ENCODE data around the gene ANO2.

Gene ANO2

DNA sequence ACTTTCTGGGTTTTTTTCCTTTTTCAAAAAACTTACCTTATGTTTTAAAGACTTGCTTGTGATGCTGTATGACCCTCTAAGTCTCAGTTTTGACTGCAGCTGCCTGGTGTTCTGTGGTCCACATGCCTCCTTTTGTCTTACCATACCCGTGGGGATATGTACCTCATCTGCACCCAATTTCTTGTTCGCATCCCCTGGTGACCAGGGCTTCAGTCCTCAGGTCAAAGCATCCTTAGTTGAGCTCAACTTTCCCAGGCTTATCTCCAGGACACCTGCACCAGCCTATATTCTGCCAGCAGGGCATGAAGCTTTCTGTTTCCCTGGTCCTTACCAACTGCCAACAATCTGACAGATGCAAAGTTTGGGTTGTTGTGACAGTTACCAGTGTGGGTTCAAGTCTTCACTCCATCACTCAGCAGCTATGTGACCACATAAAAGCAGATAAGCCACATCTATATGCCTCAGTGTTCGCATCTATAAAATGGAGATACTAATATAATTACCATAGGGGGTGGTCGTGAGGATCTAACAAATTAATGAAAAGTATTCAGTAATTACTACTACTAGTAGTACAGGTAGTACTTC lies 419.2 kb downstream of the ANO2 start:
- DNase-seq = no peak

DNA sequence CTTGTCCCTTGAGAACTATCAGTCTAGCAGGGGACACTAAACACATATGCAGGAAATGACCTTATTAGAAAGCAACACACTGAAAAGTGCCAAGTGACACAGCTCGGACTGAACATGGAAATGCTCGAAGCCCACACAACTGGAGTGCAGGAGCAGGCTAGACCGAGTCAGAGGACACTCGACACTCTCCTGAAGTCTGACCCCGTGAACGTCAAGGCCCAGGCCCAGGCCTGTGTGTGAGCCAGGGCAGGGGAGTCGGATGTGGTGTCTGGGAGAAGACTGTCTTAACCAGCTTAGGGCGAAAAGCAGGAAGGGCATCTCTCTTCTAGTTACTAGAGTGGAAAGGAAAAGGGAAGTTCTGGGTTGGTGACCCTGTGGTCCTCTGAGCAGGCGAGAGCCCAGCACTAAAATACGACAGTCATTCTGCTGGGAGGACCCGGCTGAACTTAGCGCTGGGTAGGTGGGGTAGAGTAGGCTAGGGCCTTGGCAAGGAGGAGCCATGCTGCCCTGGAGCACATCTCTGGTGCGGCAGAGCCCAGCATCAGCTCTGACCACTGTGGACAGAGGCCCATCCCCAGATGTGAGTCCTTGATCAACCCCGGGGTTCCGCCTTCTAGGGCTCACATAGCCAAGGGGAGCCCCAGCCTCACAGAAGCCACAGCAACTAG lies 420.2 kb downstream of the ANO2 start:
- no peak for DNase-seq

DNA sequence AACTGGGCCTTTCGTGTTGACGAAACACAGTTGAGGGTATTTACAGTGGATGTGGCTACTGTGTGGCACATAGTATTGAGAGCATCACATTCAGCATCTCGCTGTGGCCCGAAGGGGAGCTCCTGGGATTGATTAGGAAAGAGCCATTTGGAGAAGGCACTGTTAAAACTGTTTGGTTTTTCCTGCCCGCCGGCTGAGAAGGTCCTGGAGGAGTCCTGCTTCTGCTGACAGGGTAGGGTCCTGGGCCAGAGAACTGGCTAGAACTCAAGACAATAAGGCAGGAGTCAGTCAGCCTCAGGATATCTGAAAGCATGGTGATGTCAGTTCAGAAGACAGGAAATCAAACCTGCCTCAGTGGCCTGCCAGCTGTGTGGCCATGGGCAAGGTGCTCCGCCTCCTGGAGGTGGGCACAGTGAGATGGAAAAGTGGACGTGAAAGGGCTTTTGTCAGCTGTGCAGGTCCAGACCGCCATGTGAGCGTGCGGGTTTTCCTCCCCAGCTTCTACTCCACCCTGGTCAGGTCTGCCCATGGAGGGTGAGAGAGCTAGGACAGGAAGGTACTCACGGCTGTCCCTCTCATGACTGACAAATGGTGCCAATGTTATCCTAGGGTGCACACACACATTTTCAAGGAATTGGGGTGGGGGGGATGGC lies 420.8 kb downstream of the ANO2 start:
- no peak for DNase-seq

DNA sequence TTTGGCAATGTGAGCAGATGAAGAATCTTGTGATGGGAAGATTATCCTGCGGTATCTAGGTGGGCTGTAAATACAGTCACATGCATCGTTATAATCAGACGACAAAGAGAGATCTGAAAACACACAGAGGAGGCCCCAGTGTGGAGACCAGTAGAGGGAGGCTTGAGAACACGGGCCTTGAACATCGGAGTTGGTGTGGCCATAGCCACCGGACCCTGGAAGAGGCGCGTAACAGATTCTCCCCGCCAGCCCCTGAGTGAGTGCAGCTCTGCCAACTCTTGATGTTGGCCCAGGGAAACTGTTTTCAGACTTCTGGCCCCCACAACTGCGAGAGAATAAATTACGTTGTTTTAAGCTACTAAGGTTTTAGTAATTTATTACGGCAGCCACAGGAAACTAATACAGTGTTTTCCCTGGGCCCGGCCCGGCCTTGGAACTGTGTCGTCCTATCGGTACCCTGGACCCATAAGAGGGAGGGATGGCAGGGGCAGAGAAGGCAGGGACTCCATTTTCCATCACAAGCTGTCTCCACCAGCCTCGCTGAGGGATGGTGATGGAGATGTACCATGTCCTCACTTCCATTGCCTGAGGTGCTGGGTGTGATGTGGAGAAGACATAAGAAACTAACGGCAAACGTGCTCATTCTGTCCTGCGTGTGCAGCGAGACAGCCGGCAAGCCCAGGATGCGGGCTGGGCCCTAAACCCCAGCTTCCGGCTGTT lies 421.5 kb downstream of the ANO2 start:
- no peak for DNase-seq

DNA sequence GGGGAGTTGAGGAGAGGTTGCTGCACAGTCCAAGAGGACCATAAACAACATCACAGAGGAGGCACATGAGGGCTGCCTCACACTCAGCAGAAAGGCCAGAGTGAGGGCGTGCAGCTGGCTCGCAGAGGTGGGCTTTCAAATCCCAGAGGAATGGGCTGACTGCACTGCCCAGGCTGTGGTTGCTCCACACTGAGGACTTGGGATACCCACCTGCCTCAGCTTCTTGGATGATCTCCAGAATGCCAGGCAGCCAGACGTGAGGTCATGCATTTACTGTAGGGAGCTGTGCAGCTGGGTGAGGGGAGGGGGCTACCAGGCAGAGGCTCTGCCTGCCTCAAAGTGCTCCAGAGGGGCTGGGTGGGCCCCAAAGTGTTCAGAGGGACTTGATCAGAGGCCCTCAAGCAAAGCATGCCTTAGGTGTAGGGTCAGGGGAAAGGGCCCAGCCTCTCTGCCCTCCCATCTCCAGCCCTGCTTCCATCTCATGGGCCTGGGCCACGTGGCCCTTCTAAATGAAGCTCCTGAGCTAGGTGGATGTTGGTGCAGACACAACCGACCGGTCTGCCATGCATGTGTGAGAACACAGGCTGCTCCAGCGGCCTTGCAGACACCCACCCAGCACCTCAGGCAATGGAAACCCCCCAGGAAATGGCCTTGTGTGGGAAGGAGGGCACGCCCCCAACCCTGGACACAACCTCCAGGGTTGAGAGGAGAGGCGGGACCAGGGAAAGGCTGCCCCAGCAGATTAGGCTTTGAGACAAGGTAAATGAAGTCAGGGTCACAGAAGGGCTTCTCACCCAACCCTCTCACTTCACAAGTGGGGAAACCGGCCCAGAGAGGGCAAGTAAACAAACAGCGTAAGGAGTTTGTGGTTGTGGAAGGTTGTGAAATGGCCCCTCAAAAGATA lies 422.4 kb downstream of the ANO2 start:
- no peak for DNase-seq

DNA sequence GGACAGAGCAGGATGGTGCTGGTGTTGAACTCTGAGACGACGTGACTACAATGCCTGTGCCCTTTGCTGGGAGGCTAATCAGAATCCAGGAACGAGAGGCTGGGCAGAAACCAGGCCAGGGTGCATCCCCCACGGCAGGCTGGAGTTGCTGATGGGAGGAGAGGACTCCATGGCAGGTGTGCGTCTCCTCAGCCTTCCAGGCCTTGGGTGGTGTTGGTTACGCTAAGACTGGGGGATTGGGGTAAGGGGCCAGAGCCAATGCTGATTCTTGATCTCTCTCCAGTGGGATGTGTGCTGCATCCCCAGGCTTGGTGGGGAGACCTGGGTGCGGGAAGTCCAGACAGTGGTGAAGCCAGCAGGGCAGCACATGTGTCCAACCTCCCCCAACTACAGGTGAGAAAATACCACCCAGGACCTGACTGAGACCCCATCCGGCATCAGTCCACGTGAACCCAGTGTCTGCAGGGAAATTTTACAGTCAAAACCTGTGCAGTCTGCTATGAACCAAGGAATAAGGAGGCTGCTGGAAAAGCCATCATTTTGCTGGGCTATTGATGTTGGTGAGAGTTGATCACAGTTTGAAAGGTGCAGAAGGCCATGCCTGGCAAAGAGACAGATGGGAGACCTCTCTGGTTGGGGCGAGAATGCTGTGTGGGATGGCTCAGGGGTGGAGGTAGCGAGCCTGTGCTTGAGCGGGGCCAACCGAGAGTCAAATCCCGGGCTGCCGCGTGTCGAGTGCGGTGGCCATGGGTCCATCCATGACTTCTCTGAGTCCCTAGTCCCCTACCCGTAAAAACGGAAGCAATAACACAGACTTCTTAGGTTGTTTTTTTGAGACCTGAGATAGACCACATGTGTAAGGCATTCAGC lies 423.4 kb downstream of the ANO2 start:
- no peak for DNase-seq

DNA sequence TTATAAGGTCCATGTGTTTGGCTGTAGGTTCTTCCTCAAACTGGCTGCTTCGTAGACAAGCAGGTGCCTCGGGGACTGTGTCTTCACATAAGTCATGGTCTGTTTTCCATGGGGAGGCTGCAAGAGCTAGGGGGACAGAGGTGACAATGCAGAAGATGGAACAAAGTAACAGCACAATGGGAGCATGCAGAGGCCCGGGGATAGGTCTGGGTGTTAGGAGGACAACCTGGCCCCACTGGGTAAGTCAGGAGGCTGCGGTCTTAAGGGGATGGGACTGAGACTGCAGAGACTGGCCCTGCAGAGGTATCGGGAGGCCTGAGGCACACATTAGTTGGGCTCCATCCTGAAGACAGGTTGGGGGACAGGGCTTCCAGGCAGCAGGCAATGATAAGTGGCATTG lies 424.2 kb downstream of the ANO2 start:
- no peak for DNase-seq

DNA sequence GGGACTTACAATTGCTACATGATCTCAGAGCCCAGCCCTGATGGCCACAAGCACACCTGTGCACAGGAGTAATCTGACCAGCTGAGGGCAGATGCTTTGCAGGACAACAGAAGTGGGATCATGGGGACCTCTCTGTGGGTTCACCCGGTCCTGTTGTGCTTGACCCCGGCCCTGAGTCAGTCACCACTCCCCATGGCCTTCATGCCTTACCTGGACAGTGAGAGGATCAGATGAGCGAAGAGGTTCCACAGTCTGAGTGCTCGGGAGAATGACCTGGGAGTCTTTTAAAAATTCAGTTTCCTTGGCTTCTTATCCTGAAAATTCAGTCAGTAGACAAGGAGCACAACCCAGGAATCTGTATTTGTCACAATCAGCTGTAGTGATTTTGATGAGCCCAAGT lies 425.0 kb downstream of the ANO2 start:
- DNase-seq = no peak

DNA sequence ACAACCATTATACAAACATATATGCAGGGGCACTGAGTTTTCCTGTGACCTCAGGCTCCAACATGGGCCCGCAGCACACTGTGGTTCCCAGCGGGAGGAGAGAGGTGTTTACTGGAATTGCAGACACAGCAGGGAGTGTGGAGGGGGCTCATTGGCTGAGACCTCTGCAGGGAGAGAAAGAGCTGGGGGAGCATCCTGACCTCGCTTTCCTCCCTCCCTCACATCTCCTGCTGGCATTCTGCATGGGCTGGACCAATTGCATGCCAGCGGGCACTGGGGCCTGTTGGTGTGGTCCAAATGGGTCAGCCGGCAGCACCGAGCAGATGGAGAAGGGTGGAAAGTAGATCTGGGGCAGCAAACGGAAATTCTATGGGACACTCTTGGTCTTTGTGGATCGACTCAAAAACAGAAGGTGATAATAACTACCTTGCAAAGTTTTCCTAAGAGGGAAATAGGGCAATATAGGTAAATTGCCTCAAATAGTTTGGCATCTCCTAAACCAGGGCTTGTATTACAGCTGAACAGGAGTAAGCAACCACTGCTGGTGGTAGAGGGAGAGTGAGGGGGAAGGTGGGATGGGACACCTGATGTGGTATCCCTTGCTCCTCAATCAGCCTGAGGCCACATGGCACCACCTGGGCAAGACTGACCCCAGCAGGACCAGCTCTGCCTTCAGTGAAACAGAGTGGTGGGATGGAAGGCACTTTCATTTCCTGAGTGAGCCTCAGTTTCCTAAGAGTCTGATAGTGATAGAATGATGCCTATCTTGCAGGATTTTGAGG lies 426.3 kb downstream of the ANO2 start:
- no peak for DNase-seq

DNA sequence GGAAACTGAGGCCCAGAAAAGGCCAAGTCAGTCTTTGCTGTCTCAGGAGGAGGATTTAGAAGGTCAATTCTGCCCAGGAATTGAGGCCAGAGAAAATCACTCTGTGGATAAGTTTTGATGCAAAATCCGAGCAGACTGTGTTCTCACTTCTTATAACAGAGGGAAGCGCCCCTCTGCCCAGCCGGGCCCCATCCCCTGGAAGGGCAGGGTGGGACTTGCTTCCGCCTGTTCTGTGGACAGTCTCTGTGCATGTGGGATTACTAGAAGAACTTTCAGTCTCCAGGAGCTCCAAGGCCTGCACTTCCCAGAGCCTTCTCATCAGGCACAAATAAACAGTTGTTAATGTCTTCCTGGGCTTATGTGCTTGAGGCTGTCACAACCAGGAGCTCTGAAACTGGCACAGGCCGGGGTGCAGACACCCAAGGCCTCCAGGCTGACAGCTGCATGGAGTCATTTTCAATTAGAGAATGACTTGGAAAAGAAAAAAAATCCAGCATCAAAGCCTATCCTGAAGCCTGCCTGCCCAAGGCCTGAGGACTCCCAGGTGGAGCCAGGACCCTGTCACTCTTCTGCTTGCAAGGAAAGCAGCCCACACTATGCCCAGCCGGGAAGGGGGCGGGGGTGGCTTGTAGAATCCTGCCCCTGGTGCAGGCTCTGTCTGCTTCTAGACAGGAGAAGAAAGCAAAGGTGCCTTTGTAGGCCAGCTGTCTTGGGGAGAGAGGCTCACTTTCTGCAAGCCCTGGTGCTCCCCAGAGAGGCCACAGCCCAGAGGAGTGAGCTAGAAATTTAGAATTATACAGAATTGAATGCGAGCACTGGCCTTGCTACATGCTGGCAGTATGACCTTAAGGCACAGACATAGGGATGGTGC lies 428.5 kb downstream of the ANO2 start:
- no peak for DNase-seq

DNA sequence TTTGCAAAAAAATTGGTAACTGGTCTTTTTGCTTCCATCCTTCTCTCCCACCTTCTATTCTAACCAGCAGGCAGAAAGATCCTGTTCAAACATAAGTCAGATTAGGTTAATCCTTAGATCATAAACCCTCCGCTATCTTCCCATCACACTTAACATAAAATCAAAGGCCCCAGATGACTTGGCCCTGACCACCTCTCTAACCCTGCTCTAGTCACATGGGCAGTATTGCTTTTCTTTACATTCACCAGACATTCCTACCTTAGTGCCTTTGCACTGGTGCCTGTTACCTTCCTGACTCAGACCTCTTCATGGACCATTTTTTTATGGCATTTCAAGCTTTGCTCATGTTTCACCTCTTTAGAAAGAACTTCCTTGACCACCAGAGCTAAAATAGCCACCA lies 429.6 kb downstream of the ANO2 start:
- DNase-seq = no peak

DNA sequence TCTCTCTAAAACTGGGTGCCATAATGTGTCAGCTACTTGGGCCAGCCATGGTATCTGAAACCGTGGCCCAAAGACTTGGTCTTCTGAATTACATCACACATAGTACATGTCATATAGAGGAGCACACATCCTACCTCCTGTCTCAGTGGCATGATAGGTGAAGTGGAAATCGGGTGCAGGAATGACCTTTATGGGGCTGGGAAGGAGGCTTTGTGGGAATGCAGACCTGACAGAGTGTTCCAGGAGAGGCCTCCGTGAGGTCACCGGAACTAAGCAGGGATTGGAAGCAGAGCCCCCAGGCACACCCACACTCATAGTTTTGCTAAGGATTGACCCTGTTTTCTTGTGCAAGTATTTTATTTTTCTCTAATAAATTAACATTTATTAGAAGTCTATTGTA lies 430.5 kb downstream of the ANO2 start:
- no peak for DNase-seq

DNA sequence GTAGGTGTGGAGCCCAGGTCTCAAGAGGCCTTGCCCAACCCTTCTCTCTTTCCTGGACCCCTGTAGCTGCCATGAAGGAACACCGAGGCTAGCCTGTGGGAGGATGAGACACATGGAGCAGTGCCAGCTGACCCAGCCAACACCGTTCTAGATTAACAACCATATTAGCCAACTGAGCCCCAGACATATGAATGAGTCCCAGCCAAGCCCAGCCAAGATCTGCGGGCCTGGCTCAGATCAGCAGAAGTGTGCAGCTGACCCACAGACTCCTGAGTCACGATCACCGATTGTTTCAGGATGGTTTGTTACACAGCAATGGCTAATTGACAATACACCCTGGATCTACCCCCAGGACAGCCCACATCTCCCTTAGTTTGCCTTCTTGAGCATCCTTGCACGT lies 431.0 kb downstream of the ANO2 start:
- no peak for DNase-seq

DNA sequence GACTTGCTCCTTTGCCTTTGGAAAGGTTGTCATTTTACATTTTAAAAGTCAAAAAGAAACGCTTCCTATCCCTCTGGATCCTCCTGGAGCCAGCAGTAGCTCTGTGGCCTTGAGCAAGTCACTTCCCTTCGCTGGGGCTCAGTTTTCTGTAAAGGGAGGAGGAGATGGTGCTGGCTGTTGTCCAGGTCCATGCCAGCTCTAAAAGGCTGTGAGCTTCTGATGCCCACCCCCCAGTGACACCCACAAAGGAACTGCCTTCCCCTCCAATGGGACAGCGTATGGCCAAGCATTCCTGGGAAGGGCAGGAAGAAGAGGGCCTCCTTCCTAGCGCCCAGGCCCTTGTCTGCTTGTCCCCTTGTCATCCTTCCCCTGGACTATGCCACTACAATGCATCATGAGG lies 431.7 kb downstream of the ANO2 start:
- no peak for DNase-seq

Data from DMS153 (cell line).